ENCODE results near the gene PLEK.

The PLEK gene

GRCh38 chr2:68365087-68365486, at the start of gene PLEK:
PLEK (plus strand) TSS chr2:68365282; CDS start chr2:68365352, 70 bp downstream.
- H3K4me3 ChIP-seq (ENCODE audit: low read depth, low read length) = no peak within 1 kb of the TSS
- TF ChIP-seq CTCF (conservative IDR thresholded peaks at IDR 0.05; ENCODE audit: low read depth, low read length) = no peak
- DNase-seq (ENCODE audit: low read depth) = peak; percentile 7

GRCh38 chr2:68316111-68316510, 49.0 kb upstream of the PLEK start:
- H3K4me3 ChIP-seq (ENCODE audit: low read depth, low read length) = no peak overlapping the region
- DNase-seq (ENCODE audit: low read depth) = peak; percentile 8
- no peak for TF ChIP-seq CTCF (conservative IDR thresholded peaks at IDR 0.05; ENCODE audit: low read depth, low read length)

GRCh38 chr2:68317971-68318913, 46.8 kb upstream of the PLEK start:
- DNase-seq (ENCODE audit: low read depth) = peak; percentile 6
- H3K4me3 ChIP-seq (ENCODE audit: low read depth, low read length) = peak overlapping the region; percentile 79
- TF ChIP-seq CTCF (conservative IDR thresholded peaks at IDR 0.05; ENCODE audit: low read depth, low read length) = no peak

- TF ChIP-seq CTCF (conservative IDR thresholded peaks at IDR 0.05; ENCODE audit: low read depth, low read length) = no peak
- peak; percentile 10 for DNase-seq (ENCODE audit: low read depth)
- peak overlapping the region; percentile 79 for H3K4me3 ChIP-seq (ENCODE audit: low read depth, low read length)
Observed at GRCh38 chr2:68318914-68319397, 46.1 kb upstream of the PLEK start.

- TF ChIP-seq CTCF (conservative IDR thresholded peaks at IDR 0.05; ENCODE audit: low read depth, low read length) = no peak
- peak; percentile 67 for DNase-seq (ENCODE audit: low read depth)
- H3K4me3 ChIP-seq (ENCODE audit: low read depth, low read length) = peak within 1 kb of the TSS; percentile 79
Observed at GRCh38 chr2:68319398-68320117, 45.5 kb upstream of the PLEK start, which contains the start of gene CNRIP1. CNRIP1 (minus strand) TSS chr2:68319949; CDS start chr2:68319400, 549 bp downstream.

GRCh38 chr2:68320118-68320641, 44.9 kb upstream of the PLEK start:
- no peak for TF ChIP-seq CTCF (conservative IDR thresholded peaks at IDR 0.05; ENCODE audit: low read depth, low read length)
- DNase-seq (ENCODE audit: low read depth) = peak; percentile 14
- peak overlapping the region; percentile 79 for H3K4me3 ChIP-seq (ENCODE audit: low read depth, low read length)
